Measurements from ENCODE around the gene ZCCHC2.

Gene ZCCHC2

DNA sequence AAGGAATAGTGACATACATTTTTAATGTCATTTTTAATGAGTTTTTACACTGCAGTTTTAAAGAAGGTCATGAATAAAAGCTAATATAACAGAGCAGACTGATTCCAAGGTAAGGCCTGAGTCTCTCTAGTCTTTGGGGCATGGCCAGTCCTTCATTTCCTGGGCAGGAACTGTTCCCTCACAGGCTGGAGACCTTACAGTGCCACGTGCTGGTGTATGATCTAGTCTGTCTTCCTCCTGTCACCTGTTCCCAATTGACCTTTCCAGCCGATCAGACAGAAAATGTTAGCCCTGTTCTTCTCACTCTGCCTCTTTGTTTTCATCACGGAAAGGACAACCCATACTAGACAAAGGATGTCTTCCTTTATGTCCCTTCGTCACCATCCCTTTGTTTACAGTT is 33.6 kb downstream of the ZCCHC2 start:
- H3K27ac ChIP-seq, result peak overlapping the region; percentile 87
- TF ChIP-seq, protein P1, sequence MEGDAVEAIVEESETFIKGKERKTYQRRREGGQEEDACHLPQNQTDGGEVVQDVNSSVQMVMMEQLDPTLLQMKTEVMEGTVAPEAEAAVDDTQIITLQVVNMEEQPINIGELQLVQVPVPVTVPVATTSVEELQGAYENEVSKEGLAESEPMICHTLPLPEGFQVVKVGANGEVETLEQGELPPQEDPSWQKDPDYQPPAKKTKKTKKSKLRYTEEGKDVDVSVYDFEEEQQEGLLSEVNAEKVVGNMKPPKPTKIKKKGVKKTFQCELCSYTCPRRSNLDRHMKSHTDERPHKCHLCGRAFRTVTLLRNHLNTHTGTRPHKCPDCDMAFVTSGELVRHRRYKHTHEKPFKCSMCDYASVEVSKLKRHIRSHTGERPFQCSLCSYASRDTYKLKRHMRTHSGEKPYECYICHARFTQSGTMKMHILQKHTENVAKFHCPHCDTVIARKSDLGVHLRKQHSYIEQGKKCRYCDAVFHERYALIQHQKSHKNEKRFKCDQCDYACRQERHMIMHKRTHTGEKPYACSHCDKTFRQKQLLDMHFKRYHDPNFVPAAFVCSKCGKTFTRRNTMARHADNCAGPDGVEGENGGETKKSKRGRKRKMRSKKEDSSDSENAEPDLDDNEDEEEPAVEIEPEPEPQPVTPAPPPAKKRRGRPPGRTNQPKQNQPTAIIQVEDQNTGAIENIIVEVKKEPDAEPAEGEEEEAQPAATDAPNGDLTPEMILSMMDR (conservative IDR thresholded peaks at IDR 0.05), result no peak

DNA sequence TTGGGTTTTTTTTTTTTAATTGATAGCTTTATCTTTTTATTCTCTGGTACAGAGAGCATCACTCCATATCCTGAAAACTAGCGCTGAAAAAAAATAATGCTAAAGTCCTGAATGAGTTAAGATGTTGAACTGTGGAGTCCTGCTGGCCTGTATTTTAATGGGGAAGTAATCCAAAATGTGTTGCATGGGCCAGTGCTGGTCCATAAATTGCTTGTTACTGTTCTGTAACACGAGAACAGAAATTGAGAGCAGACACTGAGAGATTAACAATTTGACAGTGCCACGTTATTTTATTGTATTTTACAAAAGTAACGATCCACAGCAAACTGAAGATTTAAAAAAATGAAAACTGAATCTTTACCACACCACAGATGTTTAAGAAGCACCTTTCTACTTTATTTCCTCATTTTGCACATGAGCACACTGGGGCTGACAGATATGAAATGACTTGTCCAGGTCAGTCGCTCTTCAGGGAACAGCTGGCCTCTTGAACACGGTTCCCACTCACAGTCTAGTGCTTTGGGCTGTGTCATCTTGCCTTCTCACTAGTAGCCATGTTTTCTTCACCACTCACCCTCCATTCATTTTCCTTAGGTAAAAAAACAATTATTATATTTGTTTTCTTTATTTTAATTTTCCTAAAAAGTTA is 35.3 kb downstream of the ZCCHC2 start:
- H3K27ac ChIP-seq, result no peak overlapping the region
- TF ChIP-seq, protein P1 (conservative IDR thresholded peaks at IDR 0.05), result no peak

DNA sequence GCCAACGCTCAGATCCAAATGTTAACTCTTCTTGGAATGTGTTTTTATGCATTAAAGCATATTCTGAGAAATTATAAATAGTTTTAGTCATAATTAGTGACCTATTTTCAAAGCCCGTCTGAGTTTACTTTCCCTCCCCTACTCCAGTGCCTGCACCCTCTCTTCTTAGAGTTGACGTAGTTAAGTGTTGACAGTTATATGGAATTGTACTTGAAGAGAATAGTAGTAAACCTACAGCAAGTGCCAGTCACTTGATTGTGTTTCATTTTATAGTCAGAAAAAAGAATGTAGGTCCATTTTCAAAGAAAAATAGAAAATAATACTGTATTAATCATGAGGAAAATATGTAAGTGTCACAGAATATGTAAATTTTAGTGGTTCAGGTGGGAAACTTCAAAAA is 41.2 kb downstream of the ZCCHC2 start:
- H3K27ac ChIP-seq, result no peak overlapping the region
- TF ChIP-seq, protein P1 (conservative IDR thresholded peaks at IDR 0.05), result no peak

DNA sequence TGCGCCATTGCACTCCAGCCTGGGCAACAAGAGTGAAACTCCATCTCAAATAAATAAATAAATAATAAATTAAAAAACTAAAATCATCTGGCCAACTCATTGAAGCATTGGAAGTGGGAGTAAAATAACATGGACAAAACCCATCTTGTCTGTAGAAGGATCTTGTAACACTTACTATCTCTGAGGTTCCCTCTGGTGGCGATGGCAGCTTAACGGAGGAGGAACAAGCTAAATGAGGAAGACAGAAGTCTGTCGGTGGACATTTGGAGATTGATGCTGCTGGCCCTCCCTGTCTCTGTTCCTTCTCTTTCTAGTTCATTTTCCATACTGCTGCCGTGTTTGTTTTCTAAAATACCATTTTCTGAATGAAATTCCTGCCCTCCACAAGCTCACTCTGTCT is 43.4 kb downstream of the ZCCHC2 start:
- TF ChIP-seq, protein P1 (conservative IDR thresholded peaks at IDR 0.05), result peak; percentile 68
- H3K27ac ChIP-seq, result no peak overlapping the region

DNA sequence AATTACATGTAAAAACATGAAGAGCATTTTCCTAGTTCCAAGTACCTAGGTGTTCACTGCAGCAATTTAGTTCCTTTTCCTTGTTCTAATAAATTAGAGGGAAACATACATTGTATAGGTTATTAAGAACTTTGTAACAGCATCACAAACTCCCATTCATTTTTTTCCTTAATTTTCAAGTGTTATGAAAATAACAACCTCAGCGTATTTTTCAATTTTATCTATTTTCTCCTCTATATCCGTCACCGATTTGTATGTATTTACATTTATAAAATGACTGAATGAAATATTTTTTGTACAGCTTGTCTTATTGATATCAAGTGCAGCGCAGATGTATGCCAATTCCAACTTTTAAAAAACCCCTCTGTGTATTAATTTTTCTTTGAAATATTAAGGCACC is 44.0 kb downstream of the ZCCHC2 start:
- TF ChIP-seq, protein P1 (conservative IDR thresholded peaks at IDR 0.05), result no peak
- no peak overlapping the region for H3K27ac ChIP-seq

DNA sequence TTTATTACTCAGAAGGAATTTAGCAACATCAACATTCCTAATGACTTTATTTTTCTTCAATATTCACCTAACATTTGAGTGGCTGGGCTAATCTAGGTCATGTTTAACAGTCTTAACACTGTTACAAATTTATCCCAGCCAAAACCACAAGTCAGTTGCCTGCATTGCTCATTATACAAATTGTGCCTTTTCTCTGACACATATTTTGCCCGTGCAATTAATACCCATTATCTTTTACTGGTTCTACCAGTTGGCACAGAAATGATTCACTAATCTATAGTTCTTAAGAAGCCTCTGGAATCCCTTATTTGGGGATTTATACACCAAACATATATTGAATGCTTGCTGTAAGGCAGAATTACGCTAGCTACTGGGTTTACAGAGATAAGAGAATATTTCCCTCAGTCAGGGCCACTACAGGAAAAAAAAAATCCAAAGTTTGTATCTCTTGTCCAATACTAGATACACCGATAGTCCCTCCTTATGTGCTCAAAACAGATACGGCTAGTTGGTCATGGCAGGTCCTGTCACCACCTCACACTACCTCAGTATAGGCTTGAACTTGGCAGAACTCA is 46.3 kb downstream of the ZCCHC2 start:
- TF ChIP-seq, protein P1 (conservative IDR thresholded peaks at IDR 0.05), result no peak
- H3K27ac ChIP-seq, result no peak overlapping the region

DNA sequence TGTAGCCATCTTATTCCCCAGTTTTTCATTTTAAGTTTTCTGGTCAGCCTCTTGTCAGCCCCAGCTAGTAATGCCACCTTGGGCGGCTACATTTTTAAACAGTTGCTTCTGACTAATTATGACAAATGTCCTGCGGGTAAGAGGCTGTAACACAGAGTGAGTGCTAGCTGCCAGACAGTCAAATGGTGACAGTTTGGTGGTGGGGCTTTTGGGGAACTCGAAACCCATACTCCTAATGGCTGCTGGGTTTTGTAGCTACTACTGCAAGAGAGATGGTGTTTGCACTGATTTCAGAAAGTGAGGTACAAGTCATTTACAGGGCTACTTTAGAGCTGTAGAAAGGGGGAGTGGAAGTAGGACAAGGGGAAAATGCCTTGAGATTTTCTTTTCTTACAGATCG is 48.2 kb downstream of the ZCCHC2 start:
- TF ChIP-seq, protein P1 (conservative IDR thresholded peaks at IDR 0.05), result no peak
- H3K27ac ChIP-seq, result no peak overlapping the region

All from VCaP (cell line).